ENCODE data around the gene OPCML.

OPCML gene

GRCh38 chr11:133531971-133532651 lies at the start of gene OPCML:
Gene OPCML (minus strand): TSS chr11:133532501.
- DNase-seq (ENCODE audit: low read depth), result no peak

DNA sequence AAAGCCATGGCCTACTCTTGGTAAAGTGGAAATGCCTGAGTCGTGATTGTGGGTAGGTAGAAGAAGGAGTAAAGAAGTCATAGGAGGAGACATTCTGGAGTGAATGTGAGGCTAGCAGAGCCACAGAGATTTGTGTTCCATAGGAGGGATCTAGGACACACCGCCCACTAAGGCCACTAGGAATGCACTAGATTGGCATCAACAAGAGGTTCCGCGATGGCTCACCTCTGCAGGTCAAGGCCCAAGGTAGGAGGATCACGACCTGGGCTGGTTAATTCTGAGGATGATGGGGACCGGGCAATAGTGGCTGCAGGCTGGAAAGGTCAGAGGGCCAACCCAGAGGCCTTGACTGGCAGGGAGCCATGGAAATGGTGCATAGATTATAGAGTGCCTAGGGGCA lies 48.8 kb upstream of the OPCML start:
- no peak for DNase-seq (ENCODE audit: low read depth)

DNA sequence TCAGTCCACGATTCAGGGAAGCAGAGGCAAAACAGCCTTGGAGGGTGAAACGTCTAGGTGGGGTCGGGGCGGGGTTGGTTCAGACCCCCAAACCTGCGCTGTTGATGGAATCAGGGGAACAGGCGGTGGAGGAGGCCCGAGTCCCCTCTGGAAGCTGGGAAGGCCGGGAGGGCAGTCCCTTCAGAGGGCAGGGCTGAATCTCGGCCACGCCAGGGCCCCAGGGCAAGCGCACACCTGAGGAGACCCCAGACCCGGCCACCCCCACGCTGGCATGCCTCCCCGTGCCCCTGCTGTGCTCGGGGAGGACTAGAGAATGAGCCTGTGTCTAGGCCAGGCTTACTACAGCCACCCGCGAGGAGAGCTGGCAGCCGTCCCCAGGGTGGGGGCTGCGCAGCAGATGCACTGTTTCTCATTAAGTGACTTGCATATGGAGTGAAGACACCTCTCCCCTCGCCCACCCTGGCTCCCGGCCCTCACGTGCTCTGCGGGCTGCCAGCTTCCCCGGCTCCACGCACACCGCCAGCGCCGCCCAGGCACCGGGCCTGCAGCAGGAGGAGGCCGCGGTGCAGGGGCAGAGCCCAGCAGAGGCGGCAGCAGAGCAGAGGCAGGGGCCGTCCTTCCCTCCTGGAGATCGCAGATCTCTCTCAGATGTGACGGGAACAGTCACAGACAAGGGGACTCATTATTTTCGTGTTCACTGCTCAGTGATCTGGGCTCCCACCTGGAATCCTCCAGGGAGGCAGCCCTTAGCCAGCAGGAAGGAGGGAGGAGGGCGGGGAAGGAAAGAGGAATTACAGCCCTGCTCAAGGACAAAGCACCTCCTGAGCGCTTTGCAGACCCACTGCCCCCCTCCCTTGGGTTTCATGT lies 47.1 kb upstream of the OPCML start:
- no peak for DNase-seq (ENCODE audit: low read depth)

DNA sequence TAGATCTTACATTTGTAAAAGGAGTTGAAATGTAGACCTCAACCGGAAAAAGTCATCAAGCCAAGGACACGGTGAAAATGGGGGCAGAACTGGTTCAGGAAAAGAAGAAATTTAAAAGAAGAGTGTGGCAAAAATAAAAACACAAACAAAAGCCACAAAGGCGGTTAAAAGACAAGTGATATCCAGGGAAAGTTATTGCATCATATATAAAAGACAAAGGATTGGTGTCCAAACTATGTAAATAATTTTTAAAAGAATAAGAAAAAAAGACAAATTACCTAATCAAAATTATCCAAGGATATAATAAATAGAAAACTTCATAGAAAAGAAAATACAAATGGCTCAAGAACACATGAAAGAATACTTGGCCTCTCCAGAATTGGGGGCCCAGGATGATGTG lies 45.1 kb upstream of the OPCML start:
- DNase-seq (ENCODE audit: low read depth), result no peak

DNA sequence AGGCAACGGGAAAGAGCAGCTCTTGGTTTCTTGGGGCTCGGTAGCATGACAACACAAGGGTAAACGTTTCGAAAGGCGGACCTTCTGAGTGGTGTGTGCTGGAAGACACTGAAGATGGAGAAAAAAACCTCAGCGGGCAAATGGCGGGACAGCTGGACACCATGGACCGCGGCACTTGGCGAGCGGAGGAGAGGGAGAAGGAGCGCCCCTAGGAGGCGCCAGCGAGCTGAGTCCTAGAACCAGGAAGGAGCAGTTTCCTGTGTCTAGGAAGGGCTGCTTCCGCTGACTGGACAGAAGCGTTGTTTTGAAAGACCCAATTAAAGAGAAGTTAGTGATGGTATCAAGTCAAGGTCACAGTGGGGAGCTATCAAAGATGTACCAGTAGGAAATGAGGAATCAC lies 44.0 kb upstream of the OPCML start:
- no peak for DNase-seq (ENCODE audit: low read depth)

GRCh38 chr11:133573081-133573480 lies 40.8 kb upstream of the OPCML start:
- no peak for DNase-seq (ENCODE audit: low read depth)

- no peak for DNase-seq (ENCODE audit: low read depth)
These were observed 38.1 kb upstream of the OPCML start for GRCh38 chr11:133570376-133570775.

DNA sequence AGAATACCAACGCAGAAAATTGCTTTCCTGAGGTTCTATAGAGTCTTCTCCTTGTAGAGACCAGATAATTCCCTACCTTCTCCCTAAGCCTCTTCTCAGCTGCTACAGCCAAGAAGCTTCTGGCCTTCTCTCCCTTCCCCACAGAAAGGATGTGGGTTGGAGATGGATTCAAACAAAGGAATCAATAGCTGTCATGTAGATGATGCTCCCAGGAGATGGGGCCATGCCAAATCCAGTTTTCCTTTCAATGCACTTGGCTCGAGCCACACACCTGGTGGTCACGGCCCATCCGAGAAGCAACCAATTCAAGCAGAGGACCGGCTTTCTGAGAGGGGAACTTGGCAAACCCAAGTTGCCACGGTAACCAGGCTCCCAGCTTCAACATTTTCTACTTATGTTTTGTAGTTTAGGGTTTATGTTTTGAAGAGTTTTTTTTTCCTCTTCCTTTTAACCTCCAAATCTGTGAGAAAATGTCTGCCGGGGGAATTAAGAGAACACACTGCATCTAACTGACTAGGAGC lies 31.3 kb upstream of the OPCML start:
- no peak for DNase-seq (ENCODE audit: low read depth)

- DNase-seq (ENCODE audit: low read depth), result no peak
These were observed 28.2 kb upstream of the OPCML start for GRCh38 chr11:133560472-133560855.

DNA sequence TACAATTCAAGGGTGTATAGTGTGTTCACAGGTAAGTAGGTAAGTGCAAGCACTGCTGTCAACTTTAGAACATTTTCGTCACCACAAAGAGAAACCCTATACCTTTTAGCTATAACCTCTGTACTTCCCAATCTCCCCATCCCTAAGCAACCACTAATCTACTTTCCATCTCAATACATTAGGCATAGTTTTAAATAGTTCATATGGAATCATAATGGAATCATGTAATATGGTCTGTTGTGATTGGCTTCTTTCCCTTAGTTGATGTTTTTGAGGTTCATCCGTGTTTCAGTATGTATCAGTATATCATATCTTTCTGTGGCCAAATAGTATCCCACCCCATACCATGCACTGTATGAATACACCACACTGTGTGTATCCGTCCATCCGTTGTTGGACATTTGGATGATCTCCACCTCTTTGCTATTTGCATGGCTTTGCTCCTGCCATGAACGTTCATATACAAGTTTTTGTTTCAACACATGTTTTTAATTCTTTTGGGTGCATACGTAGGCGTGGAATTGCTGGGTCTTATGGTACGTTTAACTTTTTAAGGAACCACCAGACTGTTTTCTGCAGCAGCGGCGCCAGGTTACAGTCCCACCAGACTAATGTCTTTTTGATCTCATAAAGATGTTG lies 27.7 kb upstream of the OPCML start:
- DNase-seq (ENCODE audit: low read depth), result no peak

DNA sequence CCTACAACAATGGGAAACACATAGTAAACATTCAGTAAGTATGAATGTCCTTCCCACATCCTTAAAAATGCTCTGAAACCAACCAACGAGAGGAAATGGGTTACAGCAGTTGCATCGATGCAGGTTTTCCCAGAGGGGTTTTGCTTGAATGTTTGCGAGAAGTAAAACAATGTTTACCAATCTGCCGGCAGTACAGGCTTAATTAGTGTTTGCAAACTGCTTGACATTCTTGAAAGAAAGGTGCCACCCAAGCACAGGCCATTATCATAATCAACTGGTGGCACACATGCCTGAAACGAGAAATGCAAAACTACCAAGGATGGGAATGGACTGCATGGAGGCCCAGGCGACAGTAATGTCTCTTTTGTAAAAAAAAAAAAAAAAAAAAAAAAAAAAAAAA lies 27.1 kb upstream of the OPCML start:
- DNase-seq (ENCODE audit: low read depth), result no peak

DNA sequence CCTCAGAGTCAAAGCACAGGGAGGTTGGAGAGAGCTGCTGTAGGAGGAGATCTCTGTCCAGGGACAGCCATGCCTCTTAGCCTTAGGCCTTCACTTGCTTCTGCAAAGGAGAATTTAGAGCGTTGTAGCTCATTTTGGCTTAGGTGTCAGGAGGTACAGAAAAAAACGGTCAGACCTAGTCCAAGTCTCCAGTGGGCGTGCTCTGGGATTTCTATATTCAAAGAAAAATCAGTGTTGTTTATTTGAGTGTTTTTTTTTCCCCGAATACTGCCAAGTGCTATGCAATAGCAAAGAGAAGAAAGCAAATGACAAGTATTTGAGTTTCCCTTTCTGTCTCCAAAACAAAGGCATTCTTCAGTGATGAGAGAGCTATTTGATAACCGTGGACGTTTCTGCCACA lies 22.7 kb upstream of the OPCML start:
- DNase-seq (ENCODE audit: low read depth), result no peak

DNA sequence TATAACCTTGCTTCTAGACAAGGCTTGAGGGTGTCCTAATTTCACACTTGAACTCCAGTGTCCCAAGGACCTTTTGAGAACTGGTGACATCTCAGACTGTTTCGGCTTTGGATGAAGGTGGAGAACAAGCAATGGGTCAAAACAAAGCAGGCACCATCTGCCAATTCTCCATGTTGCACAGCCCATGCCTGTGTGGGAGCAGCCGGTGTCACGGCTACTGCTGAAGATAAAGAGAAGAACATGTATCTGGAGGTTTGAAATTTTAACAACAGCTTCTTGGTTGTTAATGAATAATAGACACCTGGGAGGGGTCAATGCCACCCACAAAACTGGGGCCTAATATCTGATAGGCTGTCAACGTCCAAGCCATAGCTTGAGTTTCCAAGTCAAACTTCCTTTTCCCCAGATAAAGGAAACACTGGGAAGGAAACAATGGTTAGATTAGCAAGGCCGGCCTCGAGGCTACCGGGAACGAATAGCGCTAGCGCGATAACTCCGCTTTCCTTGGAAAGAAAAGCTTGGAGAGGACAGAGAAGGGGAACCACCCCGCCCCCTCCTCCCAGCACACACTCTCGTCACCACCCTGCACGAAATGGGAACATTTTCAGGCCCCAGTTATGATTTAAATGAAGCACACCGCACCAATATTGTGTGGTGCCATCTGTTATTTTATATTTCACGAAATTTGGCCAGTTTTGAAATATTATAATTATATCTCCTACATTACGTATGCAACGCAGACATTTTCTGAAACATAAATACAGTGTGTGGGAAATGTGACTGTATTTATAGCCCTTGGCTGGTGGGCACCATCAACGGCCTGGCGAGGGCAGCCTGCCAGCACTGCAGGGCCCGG lies 21.8 kb upstream of the OPCML start:
- no peak for DNase-seq (ENCODE audit: low read depth)

DNA sequence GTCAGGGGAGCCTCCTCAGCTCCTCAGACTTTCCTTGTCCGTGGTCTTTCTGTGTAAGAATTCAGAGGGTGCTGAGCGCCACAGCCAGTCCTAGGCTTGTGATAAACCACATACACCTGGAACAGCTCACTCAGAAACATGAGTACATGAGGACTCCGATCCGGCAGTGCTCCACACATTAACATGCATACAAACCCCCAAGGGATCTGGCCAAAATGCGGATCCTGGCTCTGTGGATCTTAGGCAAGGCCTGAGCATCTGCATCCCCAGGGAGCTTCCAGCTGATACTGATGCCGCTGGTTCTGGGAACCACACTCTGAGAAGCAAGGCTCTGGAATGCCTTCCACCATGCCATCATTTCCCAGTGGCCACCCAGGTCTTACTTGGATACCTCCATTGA lies 20.6 kb upstream of the OPCML start:
- no peak for DNase-seq (ENCODE audit: low read depth)

DNA sequence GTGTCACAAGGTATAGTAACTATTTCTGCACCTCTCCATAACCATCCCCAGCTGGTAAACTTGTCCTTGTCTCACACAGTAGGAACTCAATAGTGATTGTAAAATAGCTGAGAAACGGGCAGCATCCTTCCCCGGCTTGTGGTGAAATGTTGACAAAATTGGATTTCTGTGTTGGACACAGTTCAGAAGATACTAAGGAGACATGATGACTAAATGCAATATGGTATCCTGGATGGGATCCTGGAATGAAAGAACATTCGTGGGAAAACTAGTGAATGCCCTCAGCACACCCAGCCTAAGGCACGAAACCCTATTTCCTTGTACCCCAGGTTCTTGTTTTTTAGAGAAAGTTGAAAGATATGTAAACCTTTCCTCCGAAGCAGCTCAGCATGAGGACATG lies 18.8 kb upstream of the OPCML start:
- DNase-seq (ENCODE audit: low read depth), result no peak

DNA sequence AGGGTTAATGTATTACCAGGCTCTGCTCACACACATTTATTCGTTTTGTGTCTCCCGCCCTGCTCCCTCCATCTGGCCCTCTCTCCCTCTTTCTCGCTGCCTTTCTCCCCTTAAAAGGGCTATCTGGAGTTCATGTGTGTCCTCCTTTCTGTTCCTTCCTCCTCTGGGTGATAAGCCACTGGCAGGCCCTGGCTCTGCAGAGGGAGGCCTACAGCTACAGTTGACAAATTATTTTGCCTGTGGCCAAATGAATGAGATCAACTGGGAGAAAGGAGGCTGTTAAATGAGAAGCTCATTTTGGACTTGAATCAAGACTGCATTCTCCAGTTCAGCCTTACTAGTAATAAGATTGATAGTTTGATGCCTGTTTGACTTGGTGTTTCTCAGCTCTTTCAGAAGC lies 17.5 kb upstream of the OPCML start:
- no peak for DNase-seq (ENCODE audit: low read depth)

- DNase-seq (ENCODE audit: low read depth), result no peak
These were observed 16.3 kb upstream of the OPCML start for GRCh38 chr11:133548641-133549040.

DNA sequence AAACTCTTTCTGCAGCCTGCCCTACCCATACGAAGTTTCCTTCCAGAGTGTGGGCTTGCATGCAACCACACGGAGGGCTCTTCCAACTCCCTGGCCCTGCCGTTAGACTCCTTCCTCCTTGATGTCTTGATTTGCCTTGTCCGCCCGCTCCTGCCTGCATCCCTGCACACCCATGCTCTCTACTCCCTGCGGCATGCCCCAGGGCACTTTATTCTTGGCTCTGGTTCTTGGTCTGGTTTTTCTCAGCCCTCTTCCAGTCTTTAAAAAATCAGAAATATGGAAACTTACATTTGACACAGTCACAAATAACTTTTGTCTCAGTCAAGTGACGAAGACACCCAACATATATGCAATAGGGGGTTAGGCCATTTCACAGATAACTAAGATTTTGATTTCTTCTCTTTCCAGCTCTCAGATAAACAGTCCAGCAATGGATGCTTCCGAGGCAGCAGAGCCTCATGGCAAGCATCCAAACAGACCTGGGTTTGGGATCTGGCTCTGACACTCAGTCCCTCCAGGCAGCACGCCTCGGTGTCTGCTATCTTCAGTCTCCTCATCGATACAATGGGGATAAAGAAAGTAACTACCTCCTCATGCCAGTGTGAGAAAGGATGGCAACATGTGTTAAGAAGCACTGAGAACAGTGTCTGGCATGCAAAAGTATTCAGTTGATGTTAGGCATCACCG lies 15.7 kb upstream of the OPCML start:
- DNase-seq (ENCODE audit: low read depth), result no peak

- no peak for DNase-seq (ENCODE audit: low read depth)
These were observed 13.0 kb upstream of the OPCML start for GRCh38 chr11:133545199-133545803.

GRCh38 chr11:133541720-133542095 lies 9.4 kb upstream of the OPCML start:
- DNase-seq (ENCODE audit: low read depth), result no peak

Data from iris pigment epithelial cell (primary cell).